WTC11 (cell line): ENCODE results near the gene MBNL1.

Source experiments
- PRRX2 ChIP-seq: fragments of 250-450 bp; sonication (Bioruptor Pico); IDR thresholded peaks from 2 replicates; pipeline ENCODE4 v1.8.0; 2021; ENCODE audit warnings: mild to moderate bottlenecking
- TCF7 ChIP-seq: sonication (generic); formaldehyde crosslinking; IDR thresholded peaks from 2 replicates; pipeline ENCODE4 v1.8.0; 2022; ENCODE audit warnings: mild to moderate bottlenecking, low read depth, missing genetic modification reagents, moderate library complexity
- TF ChIP-seq, protein P1 (sequence below): sonication (generic); formaldehyde crosslinking; IDR thresholded peaks from 2 replicates; pipeline ENCODE4 v1.8.1; 2022; ENCODE audit warnings: low read depth, missing genetic modification reagents, borderline replicate concordance
- TF ChIP-seq, protein P2 (sequence below): sonication (generic); formaldehyde crosslinking; conservative IDR thresholded peaks from 2 replicates; pipeline ENCODE4 v1.8.1; 2022; ENCODE audit warnings: mild to moderate bottlenecking, missing genetic modification reagents
- TF ChIP-seq, protein P3 (sequence below): fragments of 200-600 bp; IDR thresholded peaks from 2 replicates; pipeline ENCODE4 v1.8.0; 2022; ENCODE audit warnings: antibody characterized with exemption
- TF ChIP-seq, protein P4 (sequence below): fragments of 250-450 bp; sonication (Bioruptor Pico); IDR thresholded peaks from 2 replicates; pipeline ENCODE4 v2.1.2; 2022; ENCODE audit warnings: mild to moderate bottlenecking, moderate library complexity

DNA sequence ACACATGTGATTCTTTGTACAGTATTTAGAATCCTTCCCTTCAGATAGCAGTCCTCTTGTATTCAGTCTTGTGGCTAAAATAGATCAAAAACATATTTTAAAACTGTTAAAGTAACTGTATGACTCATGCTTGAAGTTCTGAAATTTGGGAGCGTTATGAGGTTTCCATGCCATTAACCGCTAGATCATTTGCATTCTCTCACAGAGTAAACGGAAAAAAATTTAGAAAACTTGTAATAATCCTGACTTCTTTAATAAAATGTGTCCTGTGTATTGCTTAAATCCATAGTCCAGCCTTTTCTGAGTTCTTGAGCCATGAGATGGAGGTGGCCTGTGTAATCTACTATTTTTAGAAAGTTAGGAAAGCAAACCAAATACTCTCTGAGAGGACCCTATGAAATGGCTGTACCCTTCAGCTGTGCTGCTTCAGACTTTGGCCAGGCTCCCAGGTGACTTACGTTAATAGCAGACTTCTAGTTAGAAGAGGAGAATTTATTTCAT lies 33.8 kb downstream of the MBNL1 start:
- TF ChIP-seq, protein P1, sequence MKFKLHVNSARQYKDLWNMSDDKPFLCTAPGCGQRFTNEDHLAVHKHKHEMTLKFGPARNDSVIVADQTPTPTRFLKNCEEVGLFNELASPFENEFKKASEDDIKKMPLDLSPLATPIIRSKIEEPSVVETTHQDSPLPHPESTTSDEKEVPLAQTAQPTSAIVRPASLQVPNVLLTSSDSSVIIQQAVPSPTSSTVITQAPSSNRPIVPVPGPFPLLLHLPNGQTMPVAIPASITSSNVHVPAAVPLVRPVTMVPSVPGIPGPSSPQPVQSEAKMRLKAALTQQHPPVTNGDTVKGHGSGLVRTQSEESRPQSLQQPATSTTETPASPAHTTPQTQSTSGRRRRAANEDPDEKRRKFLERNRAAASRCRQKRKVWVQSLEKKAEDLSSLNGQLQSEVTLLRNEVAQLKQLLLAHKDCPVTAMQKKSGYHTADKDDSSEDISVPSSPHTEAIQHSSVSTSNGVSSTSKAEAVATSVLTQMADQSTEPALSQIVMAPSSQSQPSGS (CRISPR knock-in tag) = no peak
- TF ChIP-seq TCF7 (CRISPR knock-in tag) (no peak), PRRX2 (no peak)
- TF ChIP-seq, protein P2, sequence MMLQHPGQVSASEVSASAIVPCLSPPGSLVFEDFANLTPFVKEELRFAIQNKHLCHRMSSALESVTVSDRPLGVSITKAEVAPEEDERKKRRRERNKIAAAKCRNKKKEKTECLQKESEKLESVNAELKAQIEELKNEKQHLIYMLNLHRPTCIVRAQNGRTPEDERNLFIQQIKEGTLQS (CRISPR knock-in tag) = no peak
- TF ChIP-seq, protein P3, sequence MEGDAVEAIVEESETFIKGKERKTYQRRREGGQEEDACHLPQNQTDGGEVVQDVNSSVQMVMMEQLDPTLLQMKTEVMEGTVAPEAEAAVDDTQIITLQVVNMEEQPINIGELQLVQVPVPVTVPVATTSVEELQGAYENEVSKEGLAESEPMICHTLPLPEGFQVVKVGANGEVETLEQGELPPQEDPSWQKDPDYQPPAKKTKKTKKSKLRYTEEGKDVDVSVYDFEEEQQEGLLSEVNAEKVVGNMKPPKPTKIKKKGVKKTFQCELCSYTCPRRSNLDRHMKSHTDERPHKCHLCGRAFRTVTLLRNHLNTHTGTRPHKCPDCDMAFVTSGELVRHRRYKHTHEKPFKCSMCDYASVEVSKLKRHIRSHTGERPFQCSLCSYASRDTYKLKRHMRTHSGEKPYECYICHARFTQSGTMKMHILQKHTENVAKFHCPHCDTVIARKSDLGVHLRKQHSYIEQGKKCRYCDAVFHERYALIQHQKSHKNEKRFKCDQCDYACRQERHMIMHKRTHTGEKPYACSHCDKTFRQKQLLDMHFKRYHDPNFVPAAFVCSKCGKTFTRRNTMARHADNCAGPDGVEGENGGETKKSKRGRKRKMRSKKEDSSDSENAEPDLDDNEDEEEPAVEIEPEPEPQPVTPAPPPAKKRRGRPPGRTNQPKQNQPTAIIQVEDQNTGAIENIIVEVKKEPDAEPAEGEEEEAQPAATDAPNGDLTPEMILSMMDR = no peak
- TF ChIP-seq, protein P4, sequence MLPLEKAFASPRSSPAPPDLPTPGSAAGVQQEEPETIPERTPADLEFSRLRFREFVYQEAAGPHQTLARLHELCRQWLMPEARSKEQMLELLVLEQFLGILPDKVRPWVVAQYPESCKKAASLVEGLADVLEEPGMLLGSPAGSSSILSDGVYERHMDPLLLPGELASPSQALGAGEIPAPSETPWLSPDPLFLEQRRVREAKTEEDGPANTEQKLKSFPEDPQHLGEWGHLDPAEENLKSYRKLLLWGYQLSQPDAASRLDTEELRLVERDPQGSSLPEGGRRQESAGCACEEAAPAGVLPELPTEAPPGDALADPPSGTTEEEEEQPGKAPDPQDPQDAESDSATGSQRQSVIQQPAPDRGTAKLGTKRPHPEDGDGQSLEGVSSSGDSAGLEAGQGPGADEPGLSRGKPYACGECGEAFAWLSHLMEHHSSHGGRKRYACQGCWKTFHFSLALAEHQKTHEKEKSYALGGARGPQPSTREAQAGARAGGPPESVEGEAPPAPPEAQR (CRISPR knock-in tag) = no peak
